ENCODE data around the gene DGCR8. TPM values are rescaled to one million over a fixed set of nuclear protein-coding genes. Genes with fewer than 3 reads are reported as not detected.

The DGCR8 gene
- total and polyA plus RNA-seq, 10 donors, result 7.8 to 62.7 (median 31.4) TPM

- Histone ChIP-seq H3K36me3 (peaks cover 0 to 71% (median 13%) of the 10 kb centered on the region in 6 donors), H3K4me3 (no peak overlapping the region), H3K27me3 (replicated peaks in 1 of 7) (no peaks in the 10 kb centered on the region), H3K27ac (peak overlapping the region in 7 of 8 donors; percentile 29 to 82 (median 76)), H3K9me3 (peaks cover 0 to 8% (median 0%) of the 10 kb centered on the region in 8 donors), H3K4me1 (peaks cover 15 to 99% (median 78%) of the 10 kb centered on the region in 6 donors)
- intact Hi-C loops (cut with DNase I; ENCODE audit: low total_unique reads), result no loop called here
- WGBS, 5 donors, result 55 to 85% (median 69%) methylated on average over 10 to 14 of the region's 14 CpGs
- no peak for TF ChIP-seq POLR2A (IDR thresholded peaks at IDR 0.05)
- TF ChIP-seq POLR2AphosphoS5 (IDR thresholded peaks at IDR 0.05), result peak; percentile 35 to 79 (median 63)
- TF ChIP-seq CTCF (IDR thresholded peaks at IDR 0.05 in 8 of 11, conservative IDR thresholded peaks at IDR 0.05 in 3 of 11), result peak in 1 of 11 experiments; percentile 8
- DNase-seq, result no peak
Observed at GRCh38 chr22:20033045-20033706, 46.9 kb upstream of the DGCR8 start.

GRCh38 chr22:20034143-20034542 is 45.9 kb upstream of the DGCR8 start:
- intact Hi-C loops (cut with DNase I; ENCODE audit: low total_unique reads), result no loop called here
- H3K4me1 ChIP-seq, result peaks cover 15 to 94% (median 70%) of the 10 kb centered on the region in 6 donors
- peaks cover 0 to 8% (median 0%) of the 10 kb centered on the region in 8 donors for H3K9me3 ChIP-seq
- peaks cover 0 to 80% (median 21%) of the 10 kb centered on the region in 6 donors for H3K36me3 ChIP-seq
- no peaks in the 10 kb centered on the region for H3K27me3 ChIP-seq (replicated peaks in 1 of 7)
- H3K4me3 ChIP-seq, result no peak overlapping the region
- DNase-seq, result no peak
- no peak for TF ChIP-seq POLR2AphosphoS5 (IDR thresholded peaks at IDR 0.05)
- TF ChIP-seq CTCF (IDR thresholded peaks at IDR 0.05 in 8 of 11, conservative IDR thresholded peaks at IDR 0.05 in 3 of 11), result no peak
- TF ChIP-seq POLR2A (IDR thresholded peaks at IDR 0.05), result no peak
- WGBS, 5 donors, result 57 to 77% (median 69%) methylated on average over 5 of the region's 5 CpGs
- peak overlapping the region in 6 of 8 donors; percentile 38 to 82 (median 78) for H3K27ac ChIP-seq

- TF ChIP-seq CTCF (IDR thresholded peaks at IDR 0.05 in 8 of 11, conservative IDR thresholded peaks at IDR 0.05 in 3 of 11) (no peak), POLR2A (IDR thresholded peaks at IDR 0.05) (no peak), POLR2AphosphoS5 (IDR thresholded peaks at IDR 0.05) (peak in 2 of 3 donors; percentile 16 to 55)
- Histone ChIP-seq H3K36me3 (peaks cover 0 to 94% (median 26%) of the 10 kb centered on the region in 6 donors), H3K27ac (peak overlapping the region in 2 of 8 donors; percentile 79 to 80), H3K4me1 (peaks cover 11 to 81% (median 60%) of the 10 kb centered on the region in 6 donors), H3K4me3 (no peak overlapping the region), H3K9me3 (peaks cover 0 to 8% (median 0%) of the 10 kb centered on the region in 8 donors), H3K27me3 (replicated peaks in 1 of 7) (no peaks in the 10 kb centered on the region)
- 75 to 88% (median 82%) methylated on average over 11 to 16 of the region's 16 CpGs for WGBS, 5 donors
- DNase-seq, result no peak
- intact Hi-C loops (cut with DNase I; ENCODE audit: low total_unique reads), result no loop called here
Observed at GRCh38 chr22:20035375-20036083, 44.5 kb upstream of the DGCR8 start.

- 73 to 87% (median 87%) methylated on average over 10 of the region's 10 CpGs for WGBS, 5 donors
- Histone ChIP-seq H3K4me3 (no peak overlapping the region), H3K36me3 (peaks cover 0 to 100% (median 31%) of the 10 kb centered on the region in 6 donors), H3K27me3 (replicated peaks in 1 of 7) (no peaks in the 10 kb centered on the region), H3K9me3 (peaks cover 0 to 8% (median 0%) of the 10 kb centered on the region in 8 donors), H3K4me1 (peaks cover 11 to 76% (median 58%) of the 10 kb centered on the region in 6 donors), H3K27ac (no peak overlapping the region)
- no peak for TF ChIP-seq POLR2A (IDR thresholded peaks at IDR 0.05)
- TF ChIP-seq CTCF (IDR thresholded peaks at IDR 0.05 in 8 of 11, conservative IDR thresholded peaks at IDR 0.05 in 3 of 11), result no peak
- TF ChIP-seq POLR2AphosphoS5 (IDR thresholded peaks at IDR 0.05), result no peak
- DNase-seq, result no peak
- intact Hi-C loops (cut with DNase I; ENCODE audit: low total_unique reads), result no loop called here
Observed at GRCh38 chr22:20036084-20036482, 44.0 kb upstream of the DGCR8 start.

Data from spleen (tissue), 11 donors.